Fibroblast of lung (primary cell): ENCODE results near the gene ZNF543. TPM values are rescaled to one million over a fixed set of nuclear protein-coding genes. Genes with fewer than 3 reads are reported as not detected.
A peak's percentile ranks its signal among the peaks of the same experiment; 100 is the strongest.

Experiments used
- DNase-seq, 2 donors: peaks; one replicate each; pipeline versions ENCODE4 v3.0.0 to v3.0.0-alpha.2; 2010; ENCODE audit warnings: low read depth in 2 of 2
- H2AFZ ChIP-seq: 2 replicates; pipeline ENCODE4 v1.5.1; 2012; ENCODE audit warnings: low read length, control low read depth, inconsistent platforms
- H3K27ac ChIP-seq: 2 replicates; pipeline ENCODE4 v1.5.1; 2011; ENCODE audit warnings: low read length, control low read depth; ENCODE audit not compliant: insufficient read depth
- H3K27me3 ChIP-seq: 2 replicates; pipeline ENCODE4 v1.5.1; 2011; ENCODE audit warnings: mild to moderate bottlenecking, low read length; ENCODE audit not compliant: control insufficient read depth, insufficient read depth
- H3K36me3 ChIP-seq: 2 replicates; pipeline ENCODE4 v1.5.1; 2011; ENCODE audit warnings: low read length; ENCODE audit not compliant: control insufficient read depth, insufficient read depth
- H3K4me1 ChIP-seq: 2 replicates; pipeline ENCODE4 v1.5.1; 2011; ENCODE audit warnings: low read length; ENCODE audit not compliant: control insufficient read depth, insufficient read depth; ENCODE audit errors: extremely low read depth
- H3K4me2 ChIP-seq: 2 replicates; pipeline ENCODE4 v1.5.1; 2011; ENCODE audit warnings: low read length, control low read depth; ENCODE audit not compliant: insufficient read depth; ENCODE audit errors: extremely low read depth
- H3K4me3 ChIP-seq, 4 experiments: fragments of 200-600 bp in 1 of 4; sonication (generic) in 1 of 4; replicated peaks in 1 of 4; 2 replicates each; pipeline ENCODE4 v1.5.1; 2011 to 2016; ENCODE audit warnings: low read length in 4 of 4, low read depth in 3 of 4, mild to moderate bottlenecking in 3 of 4, control low read depth in 2 of 4, inconsistent platforms in 1 of 4, mixed read lengths in 1 of 4; ENCODE audit not compliant: insufficient read depth in 1 of 4; ENCODE audit errors: control extremely low read depth in 1 of 4
- H3K79me2 ChIP-seq: 2 replicates; pipeline ENCODE4 v1.5.1; 2012; ENCODE audit warnings: mild to moderate bottlenecking, low read length, inconsistent platforms; ENCODE audit not compliant: control insufficient read depth, insufficient read depth
- H3K9ac ChIP-seq: 2 replicates; pipeline ENCODE4 v1.5.1; 2011; ENCODE audit warnings: mild to moderate bottlenecking, low read length, control low read depth; ENCODE audit not compliant: insufficient read depth
- H3K9me3 ChIP-seq: 2 replicates; pipeline ENCODE4 v1.5.1; 2012; ENCODE audit warnings: low read depth, low read length; ENCODE audit not compliant: control insufficient read depth, insufficient read depth
- H4K20me1 ChIP-seq: 2 replicates; pipeline ENCODE4 v1.5.1; 2011; ENCODE audit warnings: low read length; ENCODE audit not compliant: control insufficient read depth, insufficient read depth; ENCODE audit errors: extremely low read depth
- EZH2 ChIP-seq: IDR thresholded peaks from 2 replicates; pipeline ENCODE4 v1.5.1; 2012; ENCODE audit warnings: low read length, control low read depth, mild to moderate bottlenecking; ENCODE audit errors: missing control alignments
- polyA plus RNA-seq, 2 donors: library from polyadenylated mRNA; depleted of rRNA in 1 of 2; stranded (reverse) in 1 of 2; unstranded in 1 of 2; fragments of >200 nt; gene quantifications; 2 replicates each; pipeline ENCODE4 v1.2.1, GENCODE V29; 2011 to 2012; ENCODE audit warnings: missing spikeins in 1 of 2
- total RNA-seq: library from RNA; depleted of rRNA; stranded (reverse); fragments of >200 nt; gene quantifications from 2 replicates; pipeline ENCODE4 v1.2.1, GENCODE V29; 2014
- TF ChIP-seq, protein P1 (sequence below), 2 donors: IDR thresholded peaks in 1 of 2; conservative IDR thresholded peaks in 1 of 2; 1 replicate in 1 of 2; 2 replicates in 1 of 2; pipeline ENCODE4 v1.5.1; 2011 to 2012; ENCODE audit warnings: low read length in 2 of 2, control low read depth in 1 of 2, inconsistent platforms in 1 of 2, low read depth in 1 of 2, mild to moderate bottlenecking in 1 of 2

ZNF543 gene
- total and polyA plus RNA-seq, 2 donors (not counting 1 experiment from before 2014, with no cell fraction given), result 2.8 to 12.9 TPM

- Histone ChIP-seq H3K27me3 (no peaks in the 10 kb centered on the region), H2AFZ (no peak overlapping the region), H3K79me2 (peaks cover 10% of the 10 kb centered on the region), H3K9me3 (no peaks in the 10 kb centered on the region), H3K36me3 (peaks cover 13% of the 10 kb centered on the region), H3K4me1 (peaks cover 3% of the 10 kb centered on the region), H3K4me2 (no peak overlapping the region), H4K20me1 (no peaks in the 10 kb centered on the region), H3K27ac (no peak overlapping the region), H3K9ac (no peak overlapping the region), H3K4me3 (no peak overlapping the region)
- DNase-seq, result no peak
- TF ChIP-seq EZH2, result no peak
- TF ChIP-seq, protein P1, sequence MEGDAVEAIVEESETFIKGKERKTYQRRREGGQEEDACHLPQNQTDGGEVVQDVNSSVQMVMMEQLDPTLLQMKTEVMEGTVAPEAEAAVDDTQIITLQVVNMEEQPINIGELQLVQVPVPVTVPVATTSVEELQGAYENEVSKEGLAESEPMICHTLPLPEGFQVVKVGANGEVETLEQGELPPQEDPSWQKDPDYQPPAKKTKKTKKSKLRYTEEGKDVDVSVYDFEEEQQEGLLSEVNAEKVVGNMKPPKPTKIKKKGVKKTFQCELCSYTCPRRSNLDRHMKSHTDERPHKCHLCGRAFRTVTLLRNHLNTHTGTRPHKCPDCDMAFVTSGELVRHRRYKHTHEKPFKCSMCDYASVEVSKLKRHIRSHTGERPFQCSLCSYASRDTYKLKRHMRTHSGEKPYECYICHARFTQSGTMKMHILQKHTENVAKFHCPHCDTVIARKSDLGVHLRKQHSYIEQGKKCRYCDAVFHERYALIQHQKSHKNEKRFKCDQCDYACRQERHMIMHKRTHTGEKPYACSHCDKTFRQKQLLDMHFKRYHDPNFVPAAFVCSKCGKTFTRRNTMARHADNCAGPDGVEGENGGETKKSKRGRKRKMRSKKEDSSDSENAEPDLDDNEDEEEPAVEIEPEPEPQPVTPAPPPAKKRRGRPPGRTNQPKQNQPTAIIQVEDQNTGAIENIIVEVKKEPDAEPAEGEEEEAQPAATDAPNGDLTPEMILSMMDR (conservative IDR thresholded peaks at IDR 0.05 in 1 of 2, IDR thresholded peaks at IDR 0.05 in 1 of 2; ENCODE audit: low read depth in 1 of 2, low read length in 2 of 2), result no peak
Measured at GRCh38 chr19:57359300-57359699, 39.0 kb downstream of the ZNF543 start.

DNA sequence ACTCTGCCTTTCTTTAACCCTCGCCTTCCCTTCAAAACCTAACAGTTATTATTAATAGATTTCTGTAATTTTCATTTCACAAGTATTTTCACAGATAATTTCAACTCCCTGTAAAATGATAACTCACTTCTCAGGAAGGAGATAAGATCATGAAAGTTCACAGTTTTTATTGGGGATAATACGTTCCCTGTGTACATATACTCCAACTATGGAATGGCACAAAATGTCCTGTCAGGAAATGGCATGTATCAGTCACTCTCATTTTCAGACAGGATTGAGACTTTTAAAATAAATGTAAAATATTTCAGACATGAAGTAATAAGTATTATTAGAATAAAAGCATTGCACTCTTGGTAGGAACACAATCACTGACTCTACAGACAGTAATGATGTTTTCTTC is 42.1 kb downstream of the ZNF543 start:
- TF ChIP-seq, protein P1 (conservative IDR thresholded peaks at IDR 0.05 in 1 of 2, IDR thresholded peaks at IDR 0.05 in 1 of 2; ENCODE audit: low read depth in 1 of 2, low read length in 2 of 2), result no peak
- no peak for TF ChIP-seq EZH2
- Histone ChIP-seq H3K27ac (peak overlapping the region; percentile 88), H3K9ac (peak overlapping the region; percentile 58)

GRCh38 chr19:57362997-57363687 is 42.9 kb downstream of the ZNF543 start, which contains the start of the genes TRAPPC2B and ZNF547:
TRAPPC2B (plus strand) TSS chr19:57363551; CDS start chr19:57364834, 1,283 bp downstream.
ZNF547 (plus strand) TSS chr19:57363551; CDS start chr19:57368556, 5,005 bp downstream.
- peak; percentile 100 for DNase-seq
- TF ChIP-seq EZH2, result no peak
- TF ChIP-seq, protein P1 (conservative IDR thresholded peaks at IDR 0.05 in 1 of 2, IDR thresholded peaks at IDR 0.05 in 1 of 2; ENCODE audit: low read depth in 1 of 2, low read length in 2 of 2), result no peak

More for the DNA sequence above, 42.1 kb downstream of the ZNF543 start:
- peak overlapping the region; percentile 94 for H3K4me2 ChIP-seq
- no peaks in the 10 kb centered on the region for H4K20me1 ChIP-seq
- DNase-seq, result no peak
- peak overlapping the region; percentile 100 for H2AFZ ChIP-seq
- H3K4me1 ChIP-seq, result peaks cover 3% of the 10 kb centered on the region
- peaks cover 12% of the 10 kb centered on the region for H3K79me2 ChIP-seq
- peak overlapping the region; percentile 58 to 92 (median 72) for H3K4me3 ChIP-seq
- H3K36me3 ChIP-seq, result peaks cover under 1% of the 10 kb centered on the region
- H3K27me3 ChIP-seq, result no peaks in the 10 kb centered on the region
- no peaks in the 10 kb centered on the region for H3K9me3 ChIP-seq

More at GRCh38 chr19:57362997-57363687, 42.9 kb downstream of the ZNF543 start, which contains the start of the genes TRAPPC2B and ZNF547:
- peak within 1 kb of the TSS; percentile 100 for H2AFZ ChIP-seq
- H3K9me3 ChIP-seq, result no peaks in the 10 kb centered on the region
- no peaks in the 10 kb centered on the region for H3K36me3 ChIP-seq
- H3K27ac ChIP-seq, result peak within 1 kb of the TSS; percentile 88
- H3K4me2 ChIP-seq, result peak within 1 kb of the TSS; percentile 94
- H3K9ac ChIP-seq, result peak within 1 kb of the TSS; percentile 84
- peaks cover 3% of the 10 kb centered on the region for H3K4me1 ChIP-seq
- peaks cover 12% of the 10 kb centered on the region for H3K79me2 ChIP-seq
- no peaks in the 10 kb centered on the region for H4K20me1 ChIP-seq
- H3K27me3 ChIP-seq, result no peaks in the 10 kb centered on the region
- H3K4me3 ChIP-seq, result peak within 1 kb of the TSS; percentile 67 to 93 (median 88)
